NCI-H82 (cell line): Measurements from ENCODE around the gene ZNF76.

Source experiments
- DNase-seq: peaks from one replicate; lab custom pipeline; 2025; lab: John Stamatoyannopoulos, UW

ZNF76 gene

GRCh38 chr6:35330541-35331119 lies 71.1 kb downstream of the ZNF76 start:
- no peak for DNase-seq

- peak; percentile 66 for DNase-seq
Observed at GRCh38 chr6:35332074-35332887, 72.7 kb downstream of the ZNF76 start.

- DNase-seq = no peak
Observed at GRCh38 chr6:35341557-35341956, 82.0 kb downstream of the ZNF76 start.

- peak; percentile 98 for DNase-seq
Observed at GRCh38 chr6:35342258-35343091, 82.9 kb downstream of the ZNF76 start, which contains the start of gene PPARD. PPARD (plus strand) TSS chr6:35342558; CDS start chr6:35411088, 68,530 bp downstream.

GRCh38 chr6:35343092-35343834 lies 83.7 kb downstream of the ZNF76 start:
- peak; percentile 70 for DNase-seq

GRCh38 chr6:35343835-35344550 lies 84.5 kb downstream of the ZNF76 start:
- DNase-seq = no peak
